GM19452 (cell line): Measurements from ENCODE around the gene STK39.

ENCODE experiments used
- ATAC-seq: cut with Tn5 transposase; IDR thresholded peaks from one replicate; pipeline ENCODE4 v1.9.1; 2021; ENCODE audit not compliant: unreplicated experiment

STK39 gene

GRCh38 chr2:168210895-168211570 is 36.4 kb downstream of the STK39 start:
- peak; percentile 51 for ATAC-seq

GRCh38 chr2:168210216-168210894 is 37.0 kb downstream of the STK39 start:
- no peak for ATAC-seq

- no peak for ATAC-seq
Measured at GRCh38 chr2:168208652-168209051, 38.7 kb downstream of the STK39 start.

- no peak for ATAC-seq
Measured at GRCh38 chr2:168207851-168208250, 39.5 kb downstream of the STK39 start.

GRCh38 chr2:168203762-168204693 is 43.4 kb downstream of the STK39 start:
- no peak for ATAC-seq

GRCh38 chr2:168201584-168202116 is 45.7 kb downstream of the STK39 start:
- ATAC-seq: no peak

- ATAC-seq: no peak
Measured at GRCh38 chr2:168200930-168201583, 46.3 kb downstream of the STK39 start.

- ATAC-seq: no peak
Measured at GRCh38 chr2:168198476-168199207, 48.8 kb downstream of the STK39 start.

GRCh38 chr2:168196764-168197180 is 50.6 kb downstream of the STK39 start:
- no peak for ATAC-seq

GRCh38 chr2:168194784-168195522 is 52.4 kb downstream of the STK39 start:
- peak; percentile 89 for ATAC-seq

- ATAC-seq: no peak
Measured at GRCh38 chr2:168192839-168193616, 54.4 kb downstream of the STK39 start.

- ATAC-seq: no peak
Measured at GRCh38 chr2:168191955-168192785, 55.2 kb downstream of the STK39 start.

GRCh38 chr2:168190590-168191336 is 56.6 kb downstream of the STK39 start:
- no peak for ATAC-seq

- ATAC-seq: no peak
Measured at GRCh38 chr2:168189835-168190569, 57.4 kb downstream of the STK39 start.

- ATAC-seq: no peak
Measured at GRCh38 chr2:168188002-168188401, 59.4 kb downstream of the STK39 start.

- no peak for ATAC-seq
Measured at GRCh38 chr2:168186452-168186851, 60.9 kb downstream of the STK39 start.
